Stimulated activated naive CD8-positive, alpha-beta T cell treated with anti-CD3 and anti-CD28 coated beads, Interleukin-15, Interleukin-2, amounts not matched to agents 100 ng/mL and 50 ng/mL, for 24 hours (primary cell): ENCODE results near the gene DLG2.

ENCODE experiments used
- H3K27ac Mint-ChIP-seq: one replicate; pipeline ENCODE4 v1.8.0; 2021; ENCODE audit warnings: mild to moderate bottlenecking, mixed read lengths
- H3K27me3 Mint-ChIP-seq: one replicate; pipeline ENCODE4 v1.8.0; 2021; ENCODE audit warnings: mixed read lengths
- H3K36me3 Mint-ChIP-seq: one replicate; pipeline ENCODE4 v1.8.0; 2021; ENCODE audit warnings: low read depth, mixed read lengths
- H3K4me1 Mint-ChIP-seq: one replicate; pipeline ENCODE4 v1.8.0; 2021; ENCODE audit warnings: low read depth, mixed read lengths
- H3K4me3 Mint-ChIP-seq: one replicate; pipeline ENCODE4 v1.8.0; 2021; ENCODE audit warnings: mild to moderate bottlenecking, mixed read lengths
- H3K9me3 Mint-ChIP-seq: one replicate; pipeline ENCODE4 v1.8.0; 2021; ENCODE audit warnings: mixed read lengths

Gene DLG2

DNA sequence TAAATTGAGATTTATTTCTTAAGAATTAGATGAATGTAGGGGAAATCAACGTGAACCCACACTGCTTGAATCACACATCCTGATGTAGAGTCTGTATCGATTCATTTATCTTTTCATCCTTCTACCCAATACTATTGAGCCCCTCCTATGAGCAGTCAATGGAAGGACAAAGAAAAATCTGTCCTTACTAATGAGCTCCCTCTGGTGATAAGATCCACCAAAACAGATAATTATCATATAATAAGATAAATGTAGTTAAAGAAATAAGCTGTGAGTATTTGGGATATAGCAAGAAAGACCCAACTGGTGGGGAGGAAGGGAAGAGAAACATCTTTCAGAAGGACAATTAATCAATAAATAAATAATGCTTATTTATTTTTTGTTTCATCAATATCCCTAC lies 1955.9 kb downstream of the DLG2 start:
- peaks cover 4% of the 10 kb centered on the region for H3K27me3 Mint-ChIP-seq
- no peaks in the 10 kb centered on the region for H3K9me3 Mint-ChIP-seq
- H3K4me1 Mint-ChIP-seq, result no peaks in the 10 kb centered on the region
- H3K27ac Mint-ChIP-seq, result no peak overlapping the region
- H3K4me3 Mint-ChIP-seq, result no peak overlapping the region
- H3K36me3 Mint-ChIP-seq, result no peaks in the 10 kb centered on the region

- H3K27me3 Mint-ChIP-seq, result peaks cover 3% of the 10 kb centered on the region
Measured at GRCh38 chr11:83666149-83666548, 1961.0 kb downstream of the DLG2 start.

DNA sequence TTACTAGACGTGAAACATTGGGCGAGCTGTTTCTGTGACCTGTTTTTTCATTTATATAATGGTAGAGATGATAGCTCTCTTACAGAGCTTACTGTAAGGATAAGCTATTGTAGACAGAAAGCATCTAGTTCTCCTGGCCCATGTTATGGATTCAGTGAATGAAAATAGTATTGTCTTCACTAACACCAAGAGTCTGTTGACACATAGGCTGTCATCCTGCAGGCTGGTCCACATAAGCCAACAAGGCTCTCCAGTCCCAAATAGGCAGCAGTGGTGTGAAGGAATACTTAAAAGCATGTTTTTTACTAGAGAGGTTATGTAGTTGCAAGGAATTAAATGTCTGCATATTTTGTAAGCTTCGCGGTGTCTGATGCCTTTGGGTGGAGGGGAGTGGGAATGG lies 1963.2 kb downstream of the DLG2 start:
- Mint-ChIP-seq H3K27me3 (peaks cover 10% of the 10 kb centered on the region), H3K36me3 (no peaks in the 10 kb centered on the region), H3K9me3 (no peaks in the 10 kb centered on the region), H3K4me1 (no peaks in the 10 kb centered on the region), H3K27ac (no peak overlapping the region), H3K4me3 (no peak overlapping the region)

More at GRCh38 chr11:83666149-83666548, 1961.0 kb downstream of the DLG2 start:
- Mint-ChIP-seq H3K4me1 (no peaks in the 10 kb centered on the region), H3K9me3 (no peaks in the 10 kb centered on the region), H3K4me3 (no peak overlapping the region), H3K27ac (no peak overlapping the region), H3K36me3 (no peaks in the 10 kb centered on the region)

DNA sequence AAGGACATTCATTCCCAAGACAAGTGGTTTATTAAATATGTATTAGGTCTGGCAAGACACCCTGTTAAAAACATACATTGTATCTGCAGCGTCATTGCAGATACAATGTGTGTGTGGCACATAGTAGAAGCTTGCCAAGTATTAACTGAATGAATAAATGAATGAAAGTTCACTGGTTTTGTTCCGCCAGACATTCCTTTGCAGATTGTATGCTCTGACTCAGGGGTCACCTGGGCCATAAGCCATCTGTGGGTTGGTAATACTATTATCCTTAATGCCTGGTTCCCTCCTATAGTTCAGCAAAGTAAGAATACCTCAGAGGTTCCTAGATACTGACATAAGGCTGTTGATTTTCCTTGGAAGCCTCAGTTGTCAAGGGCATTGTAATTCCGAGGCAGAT lies 1963.7 kb downstream of the DLG2 start:
- H3K36me3 Mint-ChIP-seq, result no peaks in the 10 kb centered on the region
- H3K9me3 Mint-ChIP-seq, result no peaks in the 10 kb centered on the region
- peaks cover 10% of the 10 kb centered on the region for H3K27me3 Mint-ChIP-seq
- H3K27ac Mint-ChIP-seq, result no peak overlapping the region
- H3K4me3 Mint-ChIP-seq, result no peak overlapping the region
- H3K4me1 Mint-ChIP-seq, result no peaks in the 10 kb centered on the region

DNA sequence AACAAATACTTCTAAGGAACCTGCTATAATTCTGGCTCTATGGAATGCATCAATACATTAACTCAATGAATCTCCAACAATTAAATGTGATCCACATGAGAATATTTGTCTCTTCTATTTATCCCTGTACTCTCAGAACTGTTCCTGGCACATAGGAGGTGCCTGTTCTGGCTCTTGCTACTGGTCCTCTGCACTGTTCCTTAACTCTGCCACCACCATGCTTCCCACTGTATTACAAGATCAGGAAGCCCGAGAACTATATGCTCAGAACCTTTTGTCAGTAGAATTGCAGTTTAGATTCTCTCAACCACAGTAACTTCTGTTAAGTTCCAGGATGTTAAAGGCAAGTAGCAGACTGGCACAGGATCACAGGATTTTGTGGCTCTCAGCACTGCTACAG lies 1964.7 kb downstream of the DLG2 start:
- Mint-ChIP-seq H3K36me3 (no peaks in the 10 kb centered on the region), H3K9me3 (no peaks in the 10 kb centered on the region), H3K4me3 (no peak overlapping the region), H3K27ac (no peak overlapping the region), H3K27me3 (peaks cover 10% of the 10 kb centered on the region), H3K4me1 (no peaks in the 10 kb centered on the region)

DNA sequence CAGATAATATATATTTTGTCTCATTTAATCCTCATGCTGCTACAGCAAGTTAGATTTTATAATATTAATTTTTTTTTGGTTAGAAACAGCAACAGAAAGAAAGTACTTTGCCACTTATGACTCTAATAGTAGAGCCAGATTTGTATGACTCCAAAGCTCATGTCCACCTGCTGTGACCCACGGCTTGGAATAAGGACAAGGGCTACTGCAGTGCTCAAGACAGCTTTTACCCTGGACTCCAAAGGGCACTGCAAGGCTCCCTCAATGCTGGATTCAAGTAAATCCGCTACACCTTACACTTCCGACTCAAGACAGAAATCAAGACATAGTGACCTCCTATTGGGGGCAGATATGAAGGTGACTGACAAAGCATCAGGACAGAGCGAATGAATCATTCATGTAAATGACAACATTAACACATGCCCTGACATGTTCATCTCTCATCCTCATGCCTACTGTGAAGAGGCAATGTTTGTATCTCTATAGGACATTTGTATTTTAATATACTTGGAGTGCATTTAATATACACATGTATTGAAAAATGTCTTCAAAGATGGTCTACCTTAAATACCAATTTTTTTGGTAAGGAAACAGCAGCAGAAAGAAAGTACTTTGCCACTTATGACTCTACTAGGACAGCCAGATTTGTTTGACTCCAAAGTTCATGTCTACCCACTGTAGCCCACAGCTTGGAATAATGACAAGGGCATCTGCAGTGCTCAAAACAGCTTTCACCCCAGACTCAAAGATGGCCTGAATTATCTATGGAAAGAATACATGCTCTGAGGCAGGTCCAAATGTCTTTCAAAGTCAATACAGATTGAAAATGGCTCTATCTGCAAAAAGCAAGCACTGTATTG lies 1965.4 kb downstream of the DLG2 start:
- Mint-ChIP-seq H3K27me3 (peaks cover 10% of the 10 kb centered on the region), H3K4me3 (no peak overlapping the region), H3K27ac (no peak overlapping the region), H3K4me1 (no peaks in the 10 kb centered on the region), H3K9me3 (no peaks in the 10 kb centered on the region), H3K36me3 (no peaks in the 10 kb centered on the region)

- Mint-ChIP-seq H3K9me3 (no peaks in the 10 kb centered on the region), H3K27ac (no peak overlapping the region), H3K36me3 (no peaks in the 10 kb centered on the region), H3K4me1 (no peaks in the 10 kb centered on the region), H3K27me3 (peaks cover 7% of the 10 kb centered on the region), H3K4me3 (no peak overlapping the region)
Measured at GRCh38 chr11:83659466-83659865, 1967.7 kb downstream of the DLG2 start.

GRCh38 chr11:83656796-83657330 lies 1970.3 kb downstream of the DLG2 start:
- H3K9me3 Mint-ChIP-seq, result no peaks in the 10 kb centered on the region
- no peaks in the 10 kb centered on the region for H3K4me1 Mint-ChIP-seq
- H3K36me3 Mint-ChIP-seq, result no peaks in the 10 kb centered on the region
- peaks cover 12% of the 10 kb centered on the region for H3K27me3 Mint-ChIP-seq
- H3K4me3 Mint-ChIP-seq, result no peak overlapping the region
- no peak overlapping the region for H3K27ac Mint-ChIP-seq

- H3K27ac Mint-ChIP-seq, result no peak overlapping the region
- H3K4me1 Mint-ChIP-seq, result no peaks in the 10 kb centered on the region
- no peaks in the 10 kb centered on the region for H3K9me3 Mint-ChIP-seq
- H3K27me3 Mint-ChIP-seq, result peaks cover 12% of the 10 kb centered on the region
- no peaks in the 10 kb centered on the region for H3K36me3 Mint-ChIP-seq
- no peak overlapping the region for H3K4me3 Mint-ChIP-seq
Measured at GRCh38 chr11:83655976-83656375, 1971.2 kb downstream of the DLG2 start.

GRCh38 chr11:83649528-83649855 lies 1977.7 kb downstream of the DLG2 start:
- peaks cover 18% of the 10 kb centered on the region for H3K27me3 Mint-ChIP-seq
- H3K4me1 Mint-ChIP-seq, result no peaks in the 10 kb centered on the region
- H3K36me3 Mint-ChIP-seq, result no peaks in the 10 kb centered on the region
- H3K27ac Mint-ChIP-seq, result no peak overlapping the region
- H3K4me3 Mint-ChIP-seq, result no peak overlapping the region
- H3K9me3 Mint-ChIP-seq, result no peaks in the 10 kb centered on the region

DNA sequence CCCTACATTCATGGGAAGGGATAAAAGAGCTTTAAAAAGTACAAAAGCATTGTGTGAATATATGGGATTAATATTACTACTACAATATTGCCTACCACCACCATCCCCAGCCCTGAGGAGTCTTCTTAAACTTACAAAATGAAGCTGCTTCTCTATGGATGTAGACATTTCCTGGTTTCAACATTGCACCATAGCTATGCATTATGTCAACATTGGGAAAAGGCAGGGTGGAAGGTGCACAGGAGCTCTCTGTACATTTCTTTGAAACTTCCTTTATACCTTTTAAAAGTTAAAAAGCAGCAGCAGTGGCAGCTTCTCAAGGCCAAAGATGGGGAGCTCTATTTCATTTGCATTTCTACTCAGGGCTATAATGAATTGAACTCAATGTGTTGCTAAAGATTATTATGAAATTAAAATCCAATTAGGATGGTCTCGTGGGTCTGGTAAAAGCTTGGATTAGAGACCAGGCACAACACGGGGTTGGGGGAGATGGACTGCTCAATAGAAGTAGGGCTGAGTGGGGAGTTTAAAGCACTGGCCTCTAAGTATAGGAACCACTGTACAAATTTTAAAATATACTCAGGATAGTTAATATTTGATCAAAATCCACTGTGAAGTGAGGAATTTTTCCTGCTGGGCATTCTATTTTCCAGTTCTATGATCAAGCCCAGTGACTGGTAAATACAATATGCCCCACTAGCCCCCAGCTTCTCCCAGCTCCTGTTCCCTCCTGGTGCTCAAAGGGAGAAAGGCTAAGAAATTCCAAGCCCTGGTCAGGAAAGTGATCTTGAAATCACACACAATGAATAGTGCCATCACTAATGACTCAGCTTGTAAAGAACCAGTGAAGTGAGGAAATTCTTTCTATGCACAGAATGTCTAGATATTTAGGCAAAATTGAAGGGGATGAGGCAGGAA lies 1978.3 kb downstream of the DLG2 start:
- no peaks in the 10 kb centered on the region for H3K9me3 Mint-ChIP-seq

GRCh38 chr11:83645561-83645960 lies 1981.6 kb downstream of the DLG2 start:
- peaks cover 13% of the 10 kb centered on the region for H3K27me3 Mint-ChIP-seq
- no peaks in the 10 kb centered on the region for H3K4me1 Mint-ChIP-seq
- no peaks in the 10 kb centered on the region for H3K36me3 Mint-ChIP-seq
- H3K4me3 Mint-ChIP-seq, result no peak overlapping the region
- no peak overlapping the region for H3K27ac Mint-ChIP-seq
- no peaks in the 10 kb centered on the region for H3K9me3 Mint-ChIP-seq

More for the DNA sequence above, 1978.3 kb downstream of the DLG2 start:
- H3K4me1 Mint-ChIP-seq, result no peaks in the 10 kb centered on the region
- H3K27me3 Mint-ChIP-seq, result peaks cover 13% of the 10 kb centered on the region
- H3K27ac Mint-ChIP-seq, result no peak overlapping the region
- H3K36me3 Mint-ChIP-seq, result no peaks in the 10 kb centered on the region
- H3K4me3 Mint-ChIP-seq, result no peak overlapping the region

DNA sequence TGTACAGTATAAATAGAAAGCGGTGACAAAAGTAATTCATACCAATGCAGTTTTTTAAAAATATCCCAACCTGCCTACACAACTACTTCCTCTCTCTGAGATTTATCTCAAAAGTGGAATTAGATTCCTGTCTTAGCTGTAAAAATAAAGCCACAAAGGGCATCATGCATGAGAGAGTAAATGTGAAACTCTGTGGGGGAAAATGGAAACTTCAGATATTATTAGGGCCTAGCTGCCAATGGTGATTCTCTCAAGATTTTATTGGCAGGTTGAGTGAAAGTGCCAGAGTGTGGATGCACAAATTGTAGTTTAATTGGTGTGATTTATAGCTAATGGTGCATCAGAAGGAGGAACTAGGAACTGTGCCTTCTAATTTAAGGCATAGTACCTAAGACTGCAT lies 1984.0 kb downstream of the DLG2 start:
- Mint-ChIP-seq H3K9me3 (no peaks in the 10 kb centered on the region), H3K27ac (no peak overlapping the region), H3K36me3 (no peaks in the 10 kb centered on the region), H3K4me1 (no peaks in the 10 kb centered on the region), H3K27me3 (peaks cover 13% of the 10 kb centered on the region), H3K4me3 (no peak overlapping the region)

DNA sequence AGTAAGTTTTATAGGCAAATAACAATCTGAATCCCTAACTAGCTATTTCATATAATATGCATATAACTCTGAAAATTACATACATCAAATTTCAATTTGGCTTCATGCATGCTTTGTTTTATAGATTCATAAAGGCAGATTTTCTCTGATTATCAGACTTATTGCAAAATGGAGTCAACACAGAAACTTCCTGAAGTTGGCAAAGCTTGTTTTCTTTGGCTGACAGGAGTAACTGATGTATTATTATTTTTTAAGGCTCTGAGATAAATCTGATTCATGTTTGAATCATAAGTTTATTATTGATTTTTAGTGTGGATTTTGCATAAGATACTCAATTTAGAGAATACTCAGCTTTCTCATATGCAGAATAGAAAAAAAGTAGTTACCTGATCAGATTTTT lies 1984.6 kb downstream of the DLG2 start:
- H3K27me3 Mint-ChIP-seq, result peaks cover 13% of the 10 kb centered on the region
- no peaks in the 10 kb centered on the region for H3K36me3 Mint-ChIP-seq
- H3K4me1 Mint-ChIP-seq, result no peaks in the 10 kb centered on the region
- H3K4me3 Mint-ChIP-seq, result no peak overlapping the region
- no peak overlapping the region for H3K27ac Mint-ChIP-seq
- H3K9me3 Mint-ChIP-seq, result peaks cover 3% of the 10 kb centered on the region

GRCh38 chr11:83641511-83641910 lies 1985.6 kb downstream of the DLG2 start:
- no peaks in the 10 kb centered on the region for H3K36me3 Mint-ChIP-seq
- no peak overlapping the region for H3K27ac Mint-ChIP-seq
- H3K4me3 Mint-ChIP-seq, result no peak overlapping the region
- no peaks in the 10 kb centered on the region for H3K4me1 Mint-ChIP-seq
- peaks cover 12% of the 10 kb centered on the region for H3K27me3 Mint-ChIP-seq
- peaks cover 4% of the 10 kb centered on the region for H3K9me3 Mint-ChIP-seq
